ENCODE measurements around the gene CAMTA2.
"Not testable (repeated sequence)": the region's sequence is repeated elsewhere in the genome, so short reads cannot be mapped to it uniquely, and the experiment has no call there.

Gene CAMTA2
- total RNA-seq: 7.4 to 59.2 (median 20.7) reads per million in 17 experiments

- DNase-seq: peak; percentile 78 to 94 (median 86)
These were observed at the start of gene CAMTA2 for GRCh38 chr17:4986951-4987766. TSS of gene CAMTA2 (minus strand) at chr17:4987675. CDS start at chr17:4986222, 1,453 bp downstream.

GRCh38 chr17:5035315-5035714 is 47.8 kb upstream of the CAMTA2 start, which contains the start of gene SLC52A1:
TSS of gene SLC52A1 (minus strand) at chr17:5035426. CDS start at chr17:5034606, 820 bp downstream.
- no peak for DNase-seq

- no peak for DNase-seq
These were observed 47.2 kb upstream of the CAMTA2 start for GRCh38 chr17:5034651-5035050.

GRCh38 chr17:5034063-5034462 is 46.6 kb upstream of the CAMTA2 start:
- no peak for DNase-seq

GRCh38 chr17:5033352-5034015 is 46.0 kb upstream of the CAMTA2 start:
- no peak for DNase-seq

- no peak for DNase-seq
These were observed 45.4 kb upstream of the CAMTA2 start for GRCh38 chr17:5032865-5033264.

- peak; percentile 94 to 98 (median 98) for DNase-seq
These were observed 44.0 kb upstream of the CAMTA2 start for GRCh38 chr17:5031365-5032082.

- DNase-seq: not testable (repeated sequence)
These were observed 42.7 kb upstream of the CAMTA2 start for GRCh38 chr17:5030168-5030567.

GRCh38 chr17:5027916-5028315 is 40.4 kb upstream of the CAMTA2 start:
- DNase-seq: peak in 2 of 4 experiments; percentile 14 to 24

- DNase-seq: no peak
These were observed 39.8 kb upstream of the CAMTA2 start for GRCh38 chr17:5027299-5027698.

GRCh38 chr17:5024604-5025003 is 37.1 kb upstream of the CAMTA2 start:
- DNase-seq: no peak

- no peak for DNase-seq
These were observed 36.2 kb upstream of the CAMTA2 start for GRCh38 chr17:5023588-5024147.

GRCh38 chr17:5022171-5022711 is 34.8 kb upstream of the CAMTA2 start:
- DNase-seq: no peak

GRCh38 chr17:5020502-5021023 is 33.1 kb upstream of the CAMTA2 start:
- DNase-seq: no peak

- DNase-seq: peak in 3 of 4 experiments; percentile 28 to 36 (median 31)
These were observed 32.0 kb upstream of the CAMTA2 start for GRCh38 chr17:5019475-5019956.

GRCh38 chr17:5014357-5014756 is 26.9 kb upstream of the CAMTA2 start:
- DNase-seq: no peak

GRCh38 chr17:5011928-5012327 is 24.5 kb upstream of the CAMTA2 start:
- DNase-seq: peak in 2 of 4 experiments; percentile 51 to 73

- no peak for DNase-seq
These were observed 15.9 kb upstream of the CAMTA2 start for GRCh38 chr17:5003214-5003867.

GRCh38 chr17:5002121-5002788 is 14.8 kb upstream of the CAMTA2 start:
- DNase-seq: no peak

GRCh38 chr17:5000237-5000639 is 12.8 kb upstream of the CAMTA2 start:
- no peak for DNase-seq
